ENCODE data around the gene DNMT3L. TPM values are rescaled to one million over a fixed set of nuclear protein-coding genes. Genes with fewer than 3 reads are reported as not detected.
"Not testable (repeated sequence)": the region's sequence is repeated elsewhere in the genome, so short reads cannot be mapped to it uniquely, and the experiment has no call there.

Gene DNMT3L
- not detected in 2 replicates for total RNA-seq (2014; rRNA removed)
- polyA plus RNA-seq (2012) = not detected

GRCh38 chr21:44261675-44262295, at the start of gene DNMT3L:
DNMT3L (minus strand) TSS chr21:44261897; CDS start chr21:44261259, 638 bp downstream.
- DNase-seq (ENCODE audit: low read depth) = no peak

GRCh38 chr21:44310628-44311507, 49.2 kb upstream of the DNMT3L start:
- no peak for DNase-seq (ENCODE audit: low read depth)

- no peak for DNase-seq (ENCODE audit: low read depth)
Measured at GRCh38 chr21:44306936-44307704, 45.4 kb upstream of the DNMT3L start.

- DNase-seq (ENCODE audit: low read depth) = no peak
Measured at GRCh38 chr21:44305691-44306090, 44.0 kb upstream of the DNMT3L start.

- DNase-seq (ENCODE audit: low read depth) = no peak
Measured at GRCh38 chr21:44304877-44305293, 43.2 kb upstream of the DNMT3L start.

GRCh38 chr21:44304011-44304616, 42.4 kb upstream of the DNMT3L start:
- no peak for DNase-seq (ENCODE audit: low read depth)

- no peak for DNase-seq (ENCODE audit: low read depth)
Measured at GRCh38 chr21:44303490-44303981, 41.8 kb upstream of the DNMT3L start.

GRCh38 chr21:44302573-44303401, 41.1 kb upstream of the DNMT3L start:
- DNase-seq (ENCODE audit: low read depth) = not testable (repeated sequence)

- peak; percentile 19 for DNase-seq (ENCODE audit: low read depth)
Measured at GRCh38 chr21:44301961-44302406, 40.3 kb upstream of the DNMT3L start.

- DNase-seq (ENCODE audit: low read depth) = no peak
Measured at GRCh38 chr21:44301141-44301540, 39.4 kb upstream of the DNMT3L start.

- peak; percentile 41 for DNase-seq (ENCODE audit: low read depth)
Measured at GRCh38 chr21:44300262-44300959, 38.7 kb upstream of the DNMT3L start.

- peak; percentile 44 for DNase-seq (ENCODE audit: low read depth)
Measured at GRCh38 chr21:44299458-44300261, 38.0 kb upstream of the DNMT3L start, which contains the start of gene PFKL. PFKL (plus strand) TSS chr21:44300053; CDS start chr21:44300106, 53 bp downstream.

- DNase-seq (ENCODE audit: low read depth) = peak; percentile 20
Measured at GRCh38 chr21:44299085-44299457, 37.4 kb upstream of the DNMT3L start.

GRCh38 chr21:44298301-44298700, 36.6 kb upstream of the DNMT3L start:
- no peak for DNase-seq (ENCODE audit: low read depth)

- peak; percentile 66 for DNase-seq (ENCODE audit: low read depth)
Measured at GRCh38 chr21:44297525-44298290, 36.0 kb upstream of the DNMT3L start.

GRCh38 chr21:44296916-44297315, 35.2 kb upstream of the DNMT3L start:
- DNase-seq (ENCODE audit: low read depth) = no peak

- DNase-seq (ENCODE audit: low read depth) = no peak
Measured at GRCh38 chr21:44296103-44296519, 34.4 kb upstream of the DNMT3L start.

GRCh38 chr21:44295646-44296045, 33.9 kb upstream of the DNMT3L start:
- no peak for DNase-seq (ENCODE audit: low read depth)
